DND-41 (cell line): ENCODE results near the gene CHCHD3.

Source experiments
- ATAC-seq: fragments of 200-7000 bp; cut with Tn5 transposase; 3 replicates; pipeline ENCODE4 v1.9.1; 2021; ENCODE audit warnings: low read depth; ENCODE audit not compliant: insufficient read depth
- DNase-seq: peaks from one replicate; pipeline ENCODE4 v3.0.0-alpha.2; 2020
- H2AFZ ChIP-seq: 2 replicates; pipeline ENCODE4 v1.6.0; 2012; ENCODE audit warnings: low read depth, low read length
- H3K27ac ChIP-seq: 2 replicates; pipeline ENCODE4 v1.5.1; 2012; ENCODE audit warnings: low read length, inconsistent platforms
- H3K27me3 ChIP-seq: fragments of 200-600 bp; sonication (generic); 2 replicates; pipeline ENCODE4 v1.6.0; 2012; ENCODE audit warnings: low read length, mild to moderate bottlenecking, inconsistent platforms; ENCODE audit not compliant: insufficient read depth, poor library complexity
- H3K36me3 ChIP-seq: 2 replicates; pipeline ENCODE4 v1.5.1; 2012; ENCODE audit warnings: low read length, inconsistent platforms; ENCODE audit not compliant: insufficient read depth
- H3K4me1 ChIP-seq: 2 replicates; pipeline ENCODE4 v1.5.1; 2012; ENCODE audit warnings: mild to moderate bottlenecking, low read length; ENCODE audit not compliant: insufficient read depth
- H3K4me2 ChIP-seq: 2 replicates; pipeline ENCODE4 v1.6.0; 2012; ENCODE audit warnings: mild to moderate bottlenecking, moderate library complexity, low read length, inconsistent platforms; ENCODE audit not compliant: insufficient read depth
- H3K4me3 ChIP-seq, 2 experiments: fragments of 200-600 bp in 1 of 2; shearing (Covaris generic) in 1 of 2; 2 replicates each; pipeline ENCODE4 v1.5.1; 2012 to 2016; ENCODE audit warnings: inconsistent platforms in 2 of 2, low read length in 2 of 2, mild to moderate bottlenecking in 2 of 2, low read depth in 1 of 2, moderate library complexity in 1 of 2
- H3K79me2 ChIP-seq: 2 replicates; pipeline ENCODE4 v1.6.0; 2012; ENCODE audit warnings: low read length, inconsistent platforms; ENCODE audit not compliant: insufficient read depth
- H3K9ac ChIP-seq: 2 replicates; pipeline ENCODE4 v1.6.0; 2012; ENCODE audit warnings: low read depth, mild to moderate bottlenecking, inconsistent platforms, low read length, moderate library complexity
- H3K9me3 ChIP-seq: 2 replicates; pipeline ENCODE4 v1.5.1; 2012; ENCODE audit warnings: low read length, moderate library complexity, mild to moderate bottlenecking, inconsistent platforms; ENCODE audit not compliant: insufficient read depth, severe bottlenecking
- H4K20me1 ChIP-seq: 2 replicates; pipeline ENCODE4 v1.6.0; 2012; ENCODE audit warnings: low read length; ENCODE audit not compliant: insufficient read depth
- EZH2 ChIP-seq: IDR thresholded peaks from 3 replicates; pipeline ENCODE4 v1.6.1; 2012; ENCODE audit warnings: borderline replicate concordance, low read depth, mild to moderate bottlenecking, moderate library complexity, low read length, inconsistent platforms; ENCODE audit not compliant: severe bottlenecking
- TF ChIP-seq, protein P1 (sequence below): IDR thresholded peaks from 2 replicates; pipeline ENCODE4 v1.5.1; 2012; ENCODE audit warnings: borderline replicate concordance, low read length, moderate library complexity, mild to moderate bottlenecking; ENCODE audit not compliant: poor library complexity, severe bottlenecking; ENCODE audit errors: extremely low read depth

The CHCHD3 gene

DNA sequence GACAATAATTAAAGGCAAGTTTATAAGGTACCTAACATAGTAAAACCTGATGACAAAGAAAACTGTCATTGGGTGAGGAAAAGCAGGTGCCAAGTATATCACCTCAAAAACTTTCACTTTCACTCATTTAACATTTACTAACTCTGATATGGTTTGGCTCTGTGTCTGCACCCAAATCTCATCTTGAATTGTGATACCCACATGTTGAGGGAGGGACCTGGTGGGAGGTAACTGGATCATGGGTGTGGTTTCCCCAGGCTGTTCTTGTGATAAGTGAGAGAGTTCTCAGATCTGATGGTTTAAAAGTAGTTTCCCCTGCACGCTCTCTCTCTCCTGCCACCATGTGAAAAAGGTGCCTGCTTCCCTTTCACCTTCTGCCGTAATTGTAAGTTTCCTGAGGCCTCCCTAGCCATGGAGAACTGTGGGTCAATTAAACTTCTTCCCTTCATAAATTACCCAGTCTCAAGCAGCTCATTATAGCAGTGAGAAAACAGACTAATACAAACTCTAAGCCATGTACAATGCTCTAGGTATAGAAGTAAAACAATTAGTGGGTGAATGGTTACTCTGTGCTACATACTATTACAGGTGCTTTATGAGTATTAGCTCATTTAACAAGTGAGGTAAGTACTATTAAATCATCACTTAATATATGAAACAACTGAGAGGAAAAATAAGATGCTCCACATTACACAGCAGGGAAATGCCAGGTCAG is 199.0 kb downstream of the CHCHD3 start:
- no peaks in the 10 kb centered on the region for H4K20me1 ChIP-seq
- no peak overlapping the region for H2AFZ ChIP-seq
- peaks cover 11% of the 10 kb centered on the region; the same call in 1 of the 2 replicates for H3K36me3 ChIP-seq
- H3K9ac ChIP-seq = no peak overlapping the region
- H3K4me3 ChIP-seq = no peak overlapping the region
- H3K9me3 ChIP-seq = no peaks in the 10 kb centered on the region
- DNase-seq = no peak
- ATAC-seq = 0 out of 3 replicates have a peak, but pooled peaks have one; percentile 24
- H3K79me2 ChIP-seq = peaks cover 3% of the 10 kb centered on the region; the same call in 1 of the 2 replicates
- TF ChIP-seq EZH2 = no peak
- TF ChIP-seq, protein P1, sequence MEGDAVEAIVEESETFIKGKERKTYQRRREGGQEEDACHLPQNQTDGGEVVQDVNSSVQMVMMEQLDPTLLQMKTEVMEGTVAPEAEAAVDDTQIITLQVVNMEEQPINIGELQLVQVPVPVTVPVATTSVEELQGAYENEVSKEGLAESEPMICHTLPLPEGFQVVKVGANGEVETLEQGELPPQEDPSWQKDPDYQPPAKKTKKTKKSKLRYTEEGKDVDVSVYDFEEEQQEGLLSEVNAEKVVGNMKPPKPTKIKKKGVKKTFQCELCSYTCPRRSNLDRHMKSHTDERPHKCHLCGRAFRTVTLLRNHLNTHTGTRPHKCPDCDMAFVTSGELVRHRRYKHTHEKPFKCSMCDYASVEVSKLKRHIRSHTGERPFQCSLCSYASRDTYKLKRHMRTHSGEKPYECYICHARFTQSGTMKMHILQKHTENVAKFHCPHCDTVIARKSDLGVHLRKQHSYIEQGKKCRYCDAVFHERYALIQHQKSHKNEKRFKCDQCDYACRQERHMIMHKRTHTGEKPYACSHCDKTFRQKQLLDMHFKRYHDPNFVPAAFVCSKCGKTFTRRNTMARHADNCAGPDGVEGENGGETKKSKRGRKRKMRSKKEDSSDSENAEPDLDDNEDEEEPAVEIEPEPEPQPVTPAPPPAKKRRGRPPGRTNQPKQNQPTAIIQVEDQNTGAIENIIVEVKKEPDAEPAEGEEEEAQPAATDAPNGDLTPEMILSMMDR = no peak
- H3K4me2 ChIP-seq = no peak overlapping the region
- H3K4me1 ChIP-seq = no peaks in the 10 kb centered on the region
- no peak overlapping the region for H3K27ac ChIP-seq
- H3K27me3 ChIP-seq = no peaks in the 10 kb centered on the region

DNA sequence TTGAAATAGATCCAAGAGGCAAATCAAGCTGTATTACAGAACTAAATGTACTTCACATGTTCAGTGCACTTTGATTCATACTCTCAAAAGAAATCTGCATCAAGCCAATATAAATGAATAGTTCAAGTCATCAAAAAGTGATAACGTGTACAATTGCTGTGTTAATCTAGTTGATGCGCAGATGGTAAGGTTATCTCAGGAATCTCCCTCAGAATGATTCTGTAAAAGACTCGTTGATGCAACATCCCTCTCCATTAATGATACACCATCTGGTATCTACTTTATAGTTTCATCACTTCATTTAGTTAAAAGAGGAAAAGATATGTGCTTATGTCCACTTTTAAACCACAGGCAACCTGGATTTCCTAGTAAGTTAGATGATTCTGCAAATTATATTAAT is 200.6 kb downstream of the CHCHD3 start:
- ATAC-seq = no peak
- DNase-seq = no peak
- peaks cover 15% of the 10 kb centered on the region; the same call in 1 of the 2 replicates for H3K36me3 ChIP-seq
- H3K4me2 ChIP-seq = no peak overlapping the region
- no peak overlapping the region for H3K27ac ChIP-seq
- no peaks in the 10 kb centered on the region for H3K27me3 ChIP-seq
- peaks cover 3% of the 10 kb centered on the region; the same call in 1 of the 2 replicates for H3K79me2 ChIP-seq
- no peak overlapping the region for H2AFZ ChIP-seq
- H3K9ac ChIP-seq = no peak overlapping the region
- H4K20me1 ChIP-seq = no peaks in the 10 kb centered on the region
- no peak for TF ChIP-seq EZH2
- H3K9me3 ChIP-seq = no peaks in the 10 kb centered on the region
- H3K4me1 ChIP-seq = no peaks in the 10 kb centered on the region
- no peak overlapping the region for H3K4me3 ChIP-seq

DNA sequence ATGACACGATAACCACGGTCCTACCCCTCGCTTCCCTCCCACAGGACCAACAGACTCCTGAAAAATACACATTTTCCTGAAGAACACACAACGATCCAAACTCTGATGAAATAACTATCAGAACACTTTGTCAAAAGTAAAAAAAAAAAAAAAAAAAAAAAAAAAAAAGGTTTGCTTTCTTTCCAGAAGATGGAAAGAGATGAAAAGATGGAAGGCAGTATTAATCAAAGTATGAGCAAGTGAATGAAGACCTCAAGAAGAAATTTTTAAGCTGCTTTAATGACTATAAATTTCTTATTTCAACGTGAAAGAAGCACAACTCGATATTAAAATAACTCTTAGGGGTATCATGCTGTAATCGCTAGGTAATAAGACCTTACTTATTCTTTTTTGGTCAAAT is 202.3 kb downstream of the CHCHD3 start:
- ATAC-seq (no peak), DNase-seq (no peak)
- Histone ChIP-seq H3K27ac (no peak overlapping the region), H3K9me3 (no peaks in the 10 kb centered on the region), H3K4me3 (no peak overlapping the region), H3K27me3 (no peaks in the 10 kb centered on the region), H4K20me1 (no peaks in the 10 kb centered on the region), H3K9ac (no peak overlapping the region), H2AFZ (no peak overlapping the region), H3K79me2 (peaks cover 3% of the 10 kb centered on the region; the same call in 1 of the 2 replicates), H3K4me2 (no peak overlapping the region), H3K36me3 (peaks cover 13% of the 10 kb centered on the region; the same call in 1 of the 2 replicates), H3K4me1 (no peaks in the 10 kb centered on the region)
- no peak for TF ChIP-seq EZH2
- TF ChIP-seq, protein P1 = no peak

DNA sequence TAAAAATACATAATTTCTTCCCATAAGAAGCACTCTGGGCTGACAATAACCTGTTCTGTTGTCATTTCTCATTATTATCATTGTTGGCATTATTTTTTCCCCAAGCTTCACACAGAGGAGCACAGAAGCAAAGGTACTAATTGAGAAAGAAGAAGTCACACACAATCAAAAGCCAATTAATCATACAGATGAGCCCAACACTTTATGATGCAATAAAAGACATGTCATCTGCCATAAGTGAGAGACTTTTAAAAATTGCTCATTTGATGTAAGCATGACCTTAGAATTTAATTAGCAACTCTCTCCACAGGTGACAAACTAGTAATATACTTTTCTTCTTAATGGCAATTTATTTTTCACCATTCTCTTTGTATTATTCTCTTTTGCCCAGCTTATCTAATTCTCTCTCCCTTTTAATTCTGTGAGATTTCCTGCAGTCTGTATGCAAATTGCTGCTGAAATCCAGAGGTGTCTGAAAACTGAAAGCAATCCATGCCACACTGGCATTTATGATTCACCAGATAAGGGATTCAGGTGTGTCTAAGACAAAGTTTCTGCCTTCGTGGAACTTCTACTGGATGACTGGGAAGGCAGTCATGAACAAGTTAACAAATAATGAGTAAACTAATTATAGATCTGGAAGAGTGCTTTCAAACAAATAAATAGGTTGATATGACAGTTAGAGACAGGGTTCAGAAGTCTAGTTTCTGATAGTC is 203.5 kb downstream of the CHCHD3 start:
- H3K27me3 ChIP-seq = no peaks in the 10 kb centered on the region
- H3K4me1 ChIP-seq = no peaks in the 10 kb centered on the region
- no peak overlapping the region for H3K27ac ChIP-seq
- peaks cover 3% of the 10 kb centered on the region; the same call in 1 of the 2 replicates for H3K79me2 ChIP-seq
- H3K9me3 ChIP-seq = no peaks in the 10 kb centered on the region
- no peak overlapping the region for H3K4me2 ChIP-seq
- ATAC-seq (no peak), DNase-seq (no peak)
- no peak overlapping the region for H2AFZ ChIP-seq
- peaks cover 4% of the 10 kb centered on the region; the same call in 1 of the 2 replicates for H3K36me3 ChIP-seq
- TF ChIP-seq, protein P1 = no peak
- no peak for TF ChIP-seq EZH2
- 0 out of 2 replicates have a peak, but pooled peaks cover 4% of the 10 kb centered on the region for H4K20me1 ChIP-seq
- no peak overlapping the region for H3K9ac ChIP-seq
- no peak overlapping the region for H3K4me3 ChIP-seq
